Stimulated activated CD4-positive, alpha-beta T cell treated with anti-CD3 and anti-CD28 coated beads, Interleukin-12 subunit alpha, Interleukin-12 subunit beta, amount 100 ng/mL, for 48 hours (primary cell): ENCODE results near the gene UPB1.

Experiments
- DNase-seq, 3 donors: peaks; one replicate each; pipeline ENCODE4 v3.0.0-alpha.2; 2020; ENCODE audit warnings: low read depth in 2 of 3, low spot score in 1 of 3

Gene UPB1

GRCh38 chr22:24503843-24504338, 8.8 kb downstream of the UPB1 start:
- no peak for DNase-seq

- DNase-seq = no peak
Measured at GRCh38 chr22:24504540-24504939, 9.4 kb downstream of the UPB1 start.

DNA sequence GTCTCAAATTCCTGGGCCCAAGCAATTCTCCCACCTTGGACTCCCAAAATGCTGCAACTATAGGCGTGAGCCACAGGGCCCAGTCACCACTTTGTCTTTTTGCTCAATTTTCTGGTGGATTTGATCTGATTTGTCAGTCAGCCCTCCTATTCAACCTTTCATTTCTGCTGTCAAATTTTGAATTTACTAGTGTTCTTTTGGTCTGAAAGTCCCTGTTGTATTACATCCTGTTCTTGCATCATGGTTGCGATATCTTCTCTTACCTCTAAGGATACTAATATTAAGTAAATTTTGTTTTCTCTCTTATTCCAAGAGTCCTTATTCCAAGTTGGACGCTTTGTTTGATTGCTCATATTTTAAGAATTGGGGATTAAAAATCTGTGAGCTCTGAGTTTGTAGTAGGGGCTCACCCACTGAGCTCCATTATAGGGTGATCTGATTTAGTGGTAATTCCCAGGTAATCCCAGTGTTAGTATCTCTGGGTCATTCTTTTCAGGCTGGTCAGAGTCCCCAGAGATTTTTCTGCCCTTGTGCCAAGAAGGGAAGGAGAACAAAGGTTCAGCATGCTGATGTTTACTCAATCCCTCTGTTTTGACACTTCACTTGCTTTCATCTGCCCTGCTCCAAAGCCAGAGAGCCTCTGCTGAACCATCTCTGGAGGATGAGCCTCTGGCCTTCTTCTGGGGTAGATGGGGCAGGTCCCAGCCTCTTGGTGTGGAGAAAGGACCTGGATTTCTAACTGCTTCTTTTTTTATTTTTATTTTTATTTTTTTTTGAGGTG, 10.0 kb downstream of the UPB1 start:
- no peak for DNase-seq

DNA sequence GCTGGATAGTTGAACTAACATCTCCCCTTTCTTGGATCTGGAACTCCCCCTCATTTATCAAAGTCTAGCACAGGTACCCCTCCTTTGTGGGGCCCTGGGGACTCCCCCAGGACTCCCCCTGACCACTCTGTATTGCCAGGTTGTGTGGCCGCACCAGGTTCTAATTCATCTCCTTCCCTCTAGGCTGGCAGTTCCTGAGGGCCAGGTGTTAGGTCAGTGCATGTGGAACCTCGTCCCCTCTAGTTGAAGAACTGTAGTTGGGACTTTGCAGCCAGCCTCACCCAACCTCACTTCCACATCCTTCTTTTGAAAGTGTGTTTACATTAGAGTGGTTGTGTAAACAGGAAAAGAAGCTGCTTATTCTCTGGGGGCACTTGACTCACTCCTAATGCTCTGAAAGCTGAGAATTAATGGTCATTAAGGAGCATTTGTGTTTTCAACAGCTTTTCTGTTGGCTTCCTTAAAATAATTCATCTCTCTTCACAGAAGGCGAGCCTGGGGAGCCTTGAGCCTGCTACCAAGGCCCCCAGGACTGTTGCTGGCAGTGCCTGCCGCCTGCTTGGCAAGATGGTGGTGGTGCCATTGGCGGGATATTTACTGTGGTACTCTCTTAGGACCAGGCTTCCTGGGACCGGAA, 11.8 kb downstream of the UPB1 start:
- no peak for DNase-seq

DNA sequence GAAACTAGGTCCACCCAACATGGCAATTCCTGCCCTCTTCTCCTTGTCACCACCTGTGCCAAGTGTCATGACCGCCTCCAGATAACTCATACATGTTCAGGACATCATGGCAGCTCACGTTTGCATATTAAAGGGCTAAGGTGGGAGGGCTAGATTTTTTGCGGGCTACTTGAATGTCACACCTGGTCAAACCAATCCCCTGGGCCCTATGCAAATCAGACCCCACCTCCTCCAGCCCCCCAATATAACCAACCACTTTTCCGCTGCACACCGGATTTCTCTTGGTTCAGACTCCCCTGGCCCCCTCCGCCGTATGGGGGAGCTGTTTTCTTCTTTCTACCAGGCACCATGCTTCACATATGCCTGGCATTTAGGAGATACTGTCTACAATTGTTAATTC, 12.6 kb downstream of the UPB1 start:
- DNase-seq = no peak

DNA sequence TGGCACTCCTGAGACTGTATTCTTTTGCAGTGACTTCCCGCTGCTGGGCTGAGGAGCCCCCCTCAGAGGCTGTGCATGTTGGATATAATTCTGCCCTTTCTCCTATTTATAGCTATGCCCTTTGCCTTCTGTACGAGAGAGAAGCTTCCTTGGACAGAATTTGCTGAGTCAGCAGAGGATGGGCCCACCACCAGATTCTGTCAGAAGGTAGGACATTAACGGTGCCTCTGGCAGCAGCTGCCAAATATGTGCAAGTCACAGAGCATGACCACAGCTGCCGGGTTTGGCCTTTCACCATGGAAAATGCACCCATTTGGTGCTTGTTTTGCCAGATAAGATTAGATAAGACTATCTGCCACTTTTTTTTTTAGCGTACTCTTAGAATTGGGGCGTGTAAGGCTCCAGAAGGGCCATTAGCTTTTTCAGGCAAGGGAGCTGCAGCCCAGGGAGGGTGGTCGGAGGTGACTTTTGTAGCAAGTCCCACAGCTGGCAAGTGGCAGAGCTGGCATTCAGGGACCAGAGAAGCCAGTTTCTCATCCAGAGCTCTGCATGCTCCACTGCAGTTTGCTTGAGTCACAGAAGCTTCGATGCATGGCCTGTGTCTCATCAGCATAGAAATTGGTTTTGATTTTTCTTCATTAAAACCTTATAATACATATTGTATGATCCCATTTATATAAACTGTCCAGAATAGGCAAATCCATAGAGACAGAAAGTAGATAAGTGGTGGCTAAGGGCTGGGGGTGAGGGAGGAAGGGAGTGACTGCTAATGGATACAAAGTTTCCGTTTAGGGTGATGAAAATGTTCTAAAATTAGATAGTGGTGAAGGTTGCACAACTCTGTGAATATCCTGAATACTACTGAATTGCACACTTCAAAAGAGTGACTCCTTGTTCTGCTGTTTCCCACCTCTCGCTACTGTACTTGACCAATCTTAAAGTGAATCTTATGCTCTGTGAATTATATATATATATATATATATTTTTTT, 15.8 kb downstream of the UPB1 start:
- no peak for DNase-seq

GRCh38 chr22:24512043-24512442, 16.9 kb downstream of the UPB1 start:
- no peak for DNase-seq

DNA sequence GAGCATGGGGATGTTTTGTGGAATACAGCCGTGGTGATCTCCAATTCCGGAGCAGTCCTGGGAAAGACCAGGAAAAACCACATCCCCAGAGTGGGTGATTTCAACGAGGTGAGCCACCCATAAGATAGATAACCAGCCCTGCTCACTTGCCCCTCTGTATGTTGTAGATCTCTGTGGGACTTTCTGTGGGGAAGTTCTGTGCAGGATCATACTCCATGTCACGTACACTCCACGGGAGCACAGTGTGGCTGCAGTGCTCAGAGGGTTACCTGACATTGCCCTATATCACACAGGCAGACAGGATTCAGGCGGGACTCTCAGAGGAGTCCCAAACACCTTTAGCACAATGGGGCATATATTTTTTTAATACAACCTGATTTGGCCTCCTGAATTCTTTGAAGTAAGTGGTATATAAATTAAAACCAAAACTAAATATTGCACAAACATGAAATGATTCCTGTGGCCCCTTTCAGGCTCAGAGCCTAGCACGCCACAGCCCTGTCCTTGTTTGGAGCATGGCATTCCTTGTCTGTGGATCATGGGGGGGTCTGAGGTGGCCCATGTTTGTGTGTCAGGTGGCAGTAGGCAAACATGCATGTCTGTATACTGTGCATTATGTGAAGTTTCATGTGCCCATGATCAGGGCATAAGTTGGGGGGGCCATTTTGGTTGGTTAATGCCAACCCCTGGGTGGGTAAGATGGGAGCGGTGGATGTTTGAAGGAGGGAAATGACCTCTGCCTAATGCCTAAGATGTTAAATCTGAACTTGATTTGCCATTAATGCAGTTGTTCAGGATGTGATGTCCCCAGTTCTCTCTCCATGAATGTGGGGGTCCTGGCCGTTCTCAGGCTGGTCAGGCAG, 18.5 kb downstream of the UPB1 start:
- no peak for DNase-seq

GRCh38 chr22:24514241-24515026, 19.3 kb downstream of the UPB1 start:
- no peak for DNase-seq

DNA sequence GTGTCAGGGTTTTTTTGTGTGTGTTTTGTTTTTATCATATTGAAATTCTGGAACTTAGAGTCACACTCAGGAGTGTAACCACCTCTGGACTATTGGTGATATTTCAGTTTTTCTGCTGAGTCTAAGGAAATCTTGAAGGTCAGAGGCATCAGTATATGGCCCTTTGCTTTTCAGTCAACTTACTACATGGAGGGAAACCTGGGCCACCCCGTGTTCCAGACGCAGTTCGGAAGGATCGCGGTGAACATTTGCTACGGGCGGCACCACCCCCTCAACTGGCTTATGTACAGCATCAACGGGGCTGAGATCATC, 19.9 kb downstream of the UPB1 start:
- no peak for DNase-seq

- DNase-seq = no peak
Measured at GRCh38 chr22:24516301-24516737, 21.2 kb downstream of the UPB1 start.

- no peak for DNase-seq
Measured at GRCh38 chr22:24517446-24517845, 22.3 kb downstream of the UPB1 start.

- DNase-seq = no peak
Measured at GRCh38 chr22:24518228-24518627, 23.1 kb downstream of the UPB1 start.

DNA sequence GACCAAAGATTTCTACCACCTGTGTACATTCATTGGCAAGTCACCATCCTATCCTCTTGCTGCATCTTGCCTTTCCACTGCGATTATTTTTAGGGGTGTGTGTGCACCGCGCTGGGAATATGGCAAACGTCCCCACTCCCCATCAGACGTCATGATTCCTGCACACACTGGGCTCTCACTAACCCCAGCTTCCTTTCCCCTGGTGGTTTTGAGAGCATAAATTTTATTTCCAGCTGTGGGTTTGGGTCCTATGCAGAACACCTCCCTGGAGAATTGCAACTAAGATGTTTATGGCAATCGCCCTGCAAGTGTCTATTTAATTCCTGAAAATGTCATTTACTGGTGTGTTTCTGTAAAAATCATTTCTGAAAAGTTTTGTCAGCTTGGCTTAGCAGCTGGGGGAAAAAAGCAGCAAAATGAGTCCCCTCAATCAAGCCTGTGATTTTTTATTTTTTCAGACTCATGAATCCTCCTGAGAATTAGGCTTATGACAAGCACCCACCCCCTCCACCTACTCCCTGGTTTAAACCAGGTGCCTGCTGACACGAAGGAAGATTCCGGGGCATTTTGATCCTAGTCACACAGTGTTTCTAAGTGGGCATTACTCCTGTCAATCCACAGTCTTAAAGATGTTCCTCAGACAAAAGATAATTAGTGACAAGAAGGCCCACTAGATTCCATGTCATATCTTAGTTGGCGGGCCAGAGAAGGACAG, 23.8 kb downstream of the UPB1 start:
- no peak for DNase-seq

DNA sequence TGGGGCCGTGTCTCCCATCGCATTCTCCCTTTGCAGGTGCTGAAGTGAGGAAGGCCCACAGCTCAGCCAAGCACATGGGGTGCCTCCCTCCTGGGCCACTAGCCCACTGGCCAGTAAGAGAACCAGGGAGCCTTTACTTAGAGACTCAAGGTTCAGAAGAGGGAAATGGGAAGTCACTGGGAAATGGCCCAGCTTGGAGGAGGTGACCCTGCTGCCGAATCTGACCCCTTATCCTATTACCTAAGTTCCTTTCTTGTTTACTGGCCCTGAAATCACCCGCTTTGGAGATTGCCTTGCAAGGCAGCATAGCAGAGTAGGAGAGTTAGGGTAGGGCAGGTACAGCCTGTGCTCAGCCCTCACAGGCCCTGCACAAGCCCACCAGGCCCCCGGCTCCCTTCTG, 24.4 kb downstream of the UPB1 start:
- DNase-seq = no peak

DNA sequence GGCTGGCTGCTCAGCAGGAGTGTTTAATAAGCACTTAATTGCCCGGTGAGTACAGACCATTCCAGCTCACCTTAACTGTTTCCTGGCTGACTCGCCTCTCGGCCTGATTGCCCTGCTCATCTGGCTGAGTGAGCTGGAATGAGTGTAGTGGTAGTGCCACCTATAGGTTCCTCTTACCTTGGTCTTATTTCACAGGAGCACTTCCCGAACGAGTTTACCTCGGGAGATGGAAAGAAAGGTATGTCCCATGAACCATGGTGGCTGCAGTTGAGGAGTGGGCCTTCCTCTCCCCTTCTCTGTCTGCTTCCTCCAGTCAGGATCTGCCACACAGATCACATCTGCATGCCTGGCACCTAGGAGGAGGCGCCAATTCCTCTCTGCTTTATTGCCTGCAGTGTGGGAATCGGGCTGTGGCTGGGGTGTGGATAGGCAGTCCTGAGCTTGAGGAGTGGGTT, 26.7 kb downstream of the UPB1 start:
- peak; percentile 15 to 32 (median 19) for DNase-seq

DNA sequence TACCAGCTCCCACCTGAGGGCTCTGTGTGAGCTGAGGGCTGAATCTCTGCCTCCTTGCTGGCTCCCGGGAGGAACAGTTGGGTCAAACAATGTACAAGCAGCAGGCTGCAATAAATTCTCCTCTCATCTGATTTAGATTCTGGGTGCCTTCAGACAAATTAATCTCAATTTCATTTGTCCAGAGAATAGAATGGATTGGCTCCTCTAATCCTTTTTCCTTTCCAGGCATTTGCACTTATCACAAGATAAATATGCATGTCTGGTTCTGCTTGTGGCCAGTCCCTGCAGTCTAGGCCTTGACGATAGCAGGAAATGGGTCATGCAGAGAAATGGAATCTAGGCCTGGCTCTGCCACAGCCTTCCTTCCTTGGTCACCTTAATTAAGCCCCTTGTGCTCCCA, 28.7 kb downstream of the UPB1 start:
- DNase-seq = no peak

- peak; percentile 69 to 87 (median 77) for DNase-seq
Measured at GRCh38 chr22:24525416-24526037, 30.4 kb downstream of the UPB1 start.

DNA sequence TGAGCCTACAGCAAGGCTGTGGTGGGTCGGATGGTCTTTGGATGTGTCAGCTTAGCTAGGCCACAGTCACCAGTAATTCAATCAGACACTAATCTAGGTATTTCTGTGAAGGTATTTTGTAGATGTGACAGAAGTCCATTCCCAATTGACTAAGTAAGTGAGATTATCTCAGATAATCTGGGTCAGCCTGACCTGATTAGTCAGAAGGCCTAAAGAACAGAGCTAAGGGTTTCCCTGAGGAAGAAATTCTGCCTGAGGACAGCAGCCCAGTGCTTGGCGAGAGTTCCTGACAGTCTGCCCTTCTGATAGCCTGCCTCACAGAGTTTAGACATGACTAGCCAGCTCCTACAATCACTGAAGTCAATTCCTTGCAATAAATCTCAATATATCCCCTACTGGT, 31.1 kb downstream of the UPB1 start:
- DNase-seq = no peak
